NCI-H2196 treated with DMSO at 0.1 percent for 48 hours (cell line): Measurements from ENCODE around the gene ANKRD11.

ENCODE experiments used
- DNase-seq: peaks from one replicate; lab custom pipeline; 2025; ENCODE audit not compliant: unreplicated experiment; lab: John Stamatoyannopoulos, UW

The ANKRD11 gene

GRCh38 chr16:89289428-89290395 is 200.6 kb downstream of the ANKRD11 start:
- no peak for DNase-seq

- no peak for DNase-seq
Measured at GRCh38 chr16:89288966-89289365, 201.4 kb downstream of the ANKRD11 start.

DNA sequence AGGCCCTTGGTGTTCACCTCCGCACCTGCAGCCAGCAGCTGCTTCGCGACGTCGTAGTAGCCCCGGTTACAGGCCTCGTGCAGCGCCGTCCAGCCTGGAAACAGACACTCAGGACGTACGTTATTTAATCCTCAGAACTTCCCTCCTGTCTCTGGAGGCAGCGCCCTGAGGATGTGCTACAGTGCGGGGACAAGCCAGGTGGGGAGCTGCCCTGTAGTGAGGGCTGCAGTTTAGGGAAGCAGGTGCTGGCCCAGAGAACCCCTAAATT is 201.8 kb downstream of the ANKRD11 start:
- no peak for DNase-seq

GRCh38 chr16:89287777-89288576 is 202.4 kb downstream of the ANKRD11 start:
- no peak for DNase-seq

DNA sequence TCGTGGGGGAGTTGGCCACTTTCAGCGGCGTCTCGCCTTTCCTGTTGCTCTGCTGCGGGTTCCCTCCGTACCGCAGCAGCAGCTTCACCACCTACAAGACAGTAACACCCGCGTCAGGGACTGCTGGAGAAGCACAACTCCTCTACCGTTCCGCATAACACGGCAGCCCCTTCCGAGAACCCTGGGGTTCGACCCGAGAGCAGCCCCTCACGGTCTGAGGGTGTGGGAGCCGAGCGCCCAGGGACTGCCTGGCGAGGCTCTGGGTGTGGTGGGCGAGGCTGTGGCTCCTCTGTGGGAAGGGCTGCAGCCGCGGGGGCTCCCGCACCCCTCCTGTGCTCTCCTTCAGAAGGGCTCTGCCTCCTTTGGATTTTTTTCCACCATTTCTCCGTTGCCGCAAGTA is 204.3 kb downstream of the ANKRD11 start:
- DNase-seq = no peak

DNA sequence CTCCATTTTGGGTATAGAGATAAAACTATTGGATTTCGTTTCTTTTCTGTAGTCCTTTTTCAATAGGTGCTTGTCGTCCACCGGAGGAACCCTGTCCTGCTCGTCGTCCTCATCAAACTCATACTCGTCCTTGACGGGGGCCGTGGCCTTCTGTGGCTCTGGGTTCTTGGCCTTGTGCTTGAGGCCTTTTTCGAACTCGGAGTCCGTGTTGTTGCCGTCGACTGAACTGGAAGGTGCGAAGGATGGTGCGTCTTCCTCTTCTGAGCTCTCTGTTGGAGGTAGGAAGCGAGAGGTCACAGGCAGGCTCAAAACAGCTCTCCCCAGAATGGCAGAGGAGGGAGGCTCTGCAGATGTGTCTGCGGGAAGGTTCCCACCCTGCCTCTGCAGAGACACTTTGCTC is 205.0 kb downstream of the ANKRD11 start:
- no peak for DNase-seq

DNA sequence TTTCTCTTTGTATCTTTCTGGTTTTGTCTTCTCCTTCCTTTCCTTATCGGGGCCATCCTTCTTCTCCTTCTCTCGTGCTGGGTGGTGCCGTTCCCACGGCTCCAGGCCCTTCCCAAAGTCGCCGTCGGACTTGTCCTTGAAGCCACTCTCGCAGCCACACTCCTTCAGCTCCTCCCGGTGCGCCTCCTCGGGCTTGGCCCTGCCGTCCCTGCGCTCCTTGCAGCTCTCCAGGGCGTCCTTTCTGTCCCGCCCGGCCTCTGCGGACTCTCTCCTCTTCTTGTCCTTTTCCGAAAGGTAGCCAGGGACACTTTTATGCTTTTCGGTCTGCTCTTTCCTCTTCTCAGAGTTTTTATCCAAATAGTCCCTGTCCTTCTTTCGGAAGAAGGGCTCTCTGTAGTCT is 206.9 kb downstream of the ANKRD11 start:
- DNase-seq = no peak

- DNase-seq = no peak
Measured at GRCh38 chr16:89282523-89282922, 207.8 kb downstream of the ANKRD11 start.

DNA sequence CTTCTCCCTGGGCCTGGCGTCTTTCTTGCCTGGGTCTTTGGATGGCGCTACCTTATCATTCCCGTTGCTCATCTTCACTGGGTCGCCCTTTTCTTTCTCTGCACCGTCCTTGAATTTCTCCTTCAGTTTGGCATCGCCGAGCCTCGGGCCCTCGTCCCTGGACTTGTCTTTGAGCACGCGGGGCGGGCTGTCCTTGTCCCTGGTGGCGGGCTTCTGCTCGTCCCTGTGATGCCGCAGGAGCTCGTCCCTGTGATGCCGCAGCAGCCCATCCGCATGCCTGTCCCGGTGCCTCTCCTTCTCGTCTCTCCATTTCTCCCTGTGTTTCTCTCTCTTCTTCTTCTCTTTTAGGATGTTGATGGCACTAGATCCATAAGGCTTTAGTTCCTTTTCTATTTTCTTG is 208.5 kb downstream of the ANKRD11 start:
- DNase-seq = no peak

GRCh38 chr16:89281189-89281577 is 209.2 kb downstream of the ANKRD11 start:
- no peak for DNase-seq

DNA sequence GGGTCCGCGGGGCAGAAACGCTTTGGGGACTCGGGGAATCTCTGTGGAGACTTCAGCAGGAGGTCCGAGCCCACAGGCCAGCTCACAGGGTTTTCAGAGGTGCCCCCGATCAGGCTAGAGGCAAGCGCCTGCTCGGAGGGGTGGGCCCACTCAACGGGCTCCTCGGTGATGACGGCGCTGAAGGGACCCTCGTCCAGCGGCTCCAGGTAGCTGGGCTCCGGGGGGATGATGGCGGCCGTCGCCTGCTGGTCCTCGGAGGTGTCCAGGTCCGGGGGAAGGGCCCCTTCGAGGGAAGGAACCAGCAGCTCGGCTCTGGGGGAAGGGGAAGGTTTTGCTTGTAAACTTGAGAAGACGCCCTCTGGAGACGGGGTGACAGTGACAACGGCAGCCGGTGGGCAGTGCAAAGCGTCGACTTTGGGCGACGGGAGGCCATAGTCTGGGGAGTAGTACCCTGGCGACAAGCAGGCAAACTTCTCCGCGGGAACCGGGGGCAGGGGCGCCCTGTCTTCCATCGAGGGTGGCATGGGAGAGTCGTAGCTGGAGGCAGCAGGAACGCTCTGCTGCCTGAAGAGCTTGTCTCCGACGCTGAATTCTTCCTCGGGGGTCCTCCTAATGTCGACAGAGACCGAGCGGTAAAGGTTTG is 209.7 kb downstream of the ANKRD11 start:
- DNase-seq = no peak

GRCh38 chr16:89279666-89280481 is 210.5 kb downstream of the ANKRD11 start:
- DNase-seq = no peak

GRCh38 chr16:89278441-89279240 is 211.7 kb downstream of the ANKRD11 start:
- no peak for DNase-seq

DNA sequence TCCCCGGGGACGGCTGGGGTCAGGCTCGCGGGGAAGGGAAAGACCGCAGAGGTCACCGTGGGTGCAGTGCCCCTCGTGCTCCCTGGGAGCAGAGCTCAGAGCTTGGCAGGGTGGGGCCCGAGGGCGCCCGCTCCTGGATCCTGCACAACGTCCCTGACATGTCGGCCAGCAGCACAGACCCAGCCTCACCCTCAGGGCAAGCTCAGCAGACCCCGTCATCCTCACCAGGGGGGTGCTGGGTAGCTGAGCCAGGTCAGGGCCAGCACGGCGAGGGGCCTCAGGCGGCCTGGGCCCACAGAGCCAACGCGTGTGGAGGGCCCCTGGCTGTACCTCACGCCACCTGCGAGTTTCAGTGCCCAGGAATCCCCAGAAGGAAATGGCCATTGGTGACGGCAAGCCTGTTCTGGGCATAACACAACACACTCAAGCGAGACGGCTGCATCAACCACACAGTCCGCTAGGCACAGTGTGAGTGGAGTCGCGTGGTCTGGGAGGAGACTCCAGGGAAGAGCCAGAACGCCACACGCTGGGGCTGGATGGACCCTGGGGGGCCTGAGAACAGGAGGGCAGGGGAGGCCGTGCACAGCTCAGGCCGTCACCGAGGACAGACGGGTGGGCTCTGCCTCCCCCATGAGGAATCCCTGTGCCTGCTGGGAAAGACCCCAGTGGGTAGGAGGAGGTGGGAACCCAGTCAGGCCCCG is 212.6 kb downstream of the ANKRD11 start:
- DNase-seq = no peak

- DNase-seq = no peak
Measured at GRCh38 chr16:89277049-89277448, 213.3 kb downstream of the ANKRD11 start.

DNA sequence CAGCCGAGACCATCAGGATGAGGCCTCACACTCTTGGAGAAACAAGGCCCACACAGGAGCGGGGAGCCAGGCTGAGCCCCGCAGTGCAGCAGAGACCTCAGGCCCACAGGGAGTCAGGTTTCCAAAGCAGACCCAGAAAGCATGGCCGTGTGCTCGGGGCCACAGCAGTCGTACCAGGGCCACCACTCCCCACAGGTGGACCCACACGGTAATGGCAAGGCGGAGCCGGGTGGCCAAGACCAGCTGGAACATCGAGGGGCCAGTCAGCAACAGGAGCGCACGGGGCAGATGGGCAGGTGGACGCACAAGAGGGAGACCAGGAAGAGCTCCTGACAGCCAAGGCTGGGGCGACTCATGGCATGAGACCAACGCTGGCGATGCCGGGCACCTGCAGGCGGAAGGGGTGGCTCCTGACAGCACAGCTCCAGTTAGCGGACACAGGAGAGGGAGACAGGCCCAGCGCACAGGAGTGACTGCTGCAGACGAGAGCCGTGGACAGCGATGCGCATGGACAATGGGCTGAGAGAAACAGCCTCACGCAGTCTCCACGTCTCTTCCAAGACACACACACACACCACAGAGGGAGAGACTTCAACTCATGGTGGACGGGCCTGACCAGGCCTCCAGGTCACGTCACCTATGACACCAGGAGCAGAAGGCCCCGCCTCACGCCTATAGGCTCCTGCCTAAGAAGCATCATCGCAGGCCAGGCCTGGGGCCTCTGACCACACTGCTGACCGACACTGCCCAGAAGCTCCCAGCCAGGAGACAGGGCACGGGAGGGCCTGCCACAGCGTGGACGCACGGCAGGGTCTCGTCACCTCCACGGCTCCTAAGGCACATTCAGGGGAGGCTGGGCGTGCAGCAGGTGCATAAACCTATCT is 214.3 kb downstream of the ANKRD11 start:
- DNase-seq = no peak

GRCh38 chr16:89275284-89275584 is 215.1 kb downstream of the ANKRD11 start:
- DNase-seq = no peak

DNA sequence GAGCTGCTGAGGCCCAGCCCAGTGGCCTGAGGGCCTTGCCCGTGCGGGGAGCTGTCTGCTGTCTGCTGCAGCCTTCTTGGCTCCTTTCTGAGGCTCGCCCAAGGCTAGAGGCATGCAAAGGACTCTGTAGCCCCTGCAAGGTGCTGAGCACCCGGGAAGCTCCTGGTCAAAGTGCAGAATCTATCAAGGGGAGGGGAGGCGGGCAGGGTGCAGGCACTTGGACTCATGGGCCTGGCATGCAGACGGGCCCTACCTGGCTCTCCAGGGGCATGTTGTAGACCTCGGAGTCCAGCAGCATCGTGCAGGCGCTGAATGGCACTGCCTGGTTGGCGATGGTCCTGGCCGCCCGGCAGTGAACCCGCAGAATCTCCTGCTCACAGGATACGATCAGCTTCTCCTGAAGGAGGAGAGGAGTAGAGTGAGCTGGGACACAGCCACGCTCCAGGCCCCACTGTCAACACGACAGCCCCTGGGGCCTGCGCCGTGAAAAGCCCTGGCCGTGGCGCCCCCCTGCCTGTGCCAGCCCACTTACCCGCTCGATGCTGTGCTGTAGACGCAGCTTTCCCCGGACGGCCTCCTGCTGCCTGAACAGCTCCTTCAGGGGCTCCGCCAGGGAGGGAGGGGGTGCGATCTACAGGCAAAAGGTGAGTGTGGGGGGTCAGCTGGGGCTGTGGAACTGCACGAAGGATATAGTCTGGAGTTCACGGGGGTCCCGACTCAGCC is 215.6 kb downstream of the ANKRD11 start:
- no peak for DNase-seq
